ENCODE measurements around the gene KRT26.

KRT26 gene

GRCh38 chr17:40738553-40738952, 33.4 kb downstream of the KRT26 start:
- no peak overlapping the region for H3K4me2 ChIP-seq (ENCODE audit: low read length)
- H3K79me2 ChIP-seq, result no peaks in the 10 kb centered on the region
- no peak overlapping the region for H3K4me3 ChIP-seq (ENCODE audit: low read depth, low read length)
- TF ChIP-seq CTCF (IDR thresholded peaks at IDR 0.05), result no peak
- no peak overlapping the region for H2AFZ ChIP-seq
- H3K4me1 ChIP-seq, result no peaks in the 10 kb centered on the region
- no peak overlapping the region for H3K9ac ChIP-seq
- H3K27ac ChIP-seq, result no peak overlapping the region
- no peaks in the 10 kb centered on the region for H3K27me3 ChIP-seq (ENCODE audit: control insufficient read depth, insufficient read depth, low read length)
- H3K36me3 ChIP-seq (ENCODE audit: control insufficient read depth, insufficient read depth, low read length), result no peaks in the 10 kb centered on the region
- no peaks in the 10 kb centered on the region for H3K9me3 ChIP-seq (ENCODE audit: control insufficient read depth, low read length)

GRCh38 chr17:40735016-40735415, 37.0 kb downstream of the KRT26 start:
- no peaks in the 10 kb centered on the region for H3K27me3 ChIP-seq (ENCODE audit: control insufficient read depth, insufficient read depth, low read length)
- no peak overlapping the region for H3K9ac ChIP-seq
- no peaks in the 10 kb centered on the region for H3K79me2 ChIP-seq
- no peaks in the 10 kb centered on the region for H3K4me1 ChIP-seq
- H3K9me3 ChIP-seq (ENCODE audit: control insufficient read depth, low read length), result no peaks in the 10 kb centered on the region
- H3K27ac ChIP-seq, result no peak overlapping the region
- H2AFZ ChIP-seq, result no peak overlapping the region
- no peak overlapping the region for H3K4me3 ChIP-seq (ENCODE audit: low read depth, low read length)
- TF ChIP-seq CTCF (IDR thresholded peaks at IDR 0.05), result no peak
- no peaks in the 10 kb centered on the region for H3K36me3 ChIP-seq (ENCODE audit: control insufficient read depth, insufficient read depth, low read length)
- no peak overlapping the region for H3K4me2 ChIP-seq (ENCODE audit: low read length)

- no peak overlapping the region for H2AFZ ChIP-seq
- no peak overlapping the region for H3K9ac ChIP-seq
- H3K27ac ChIP-seq, result no peak overlapping the region
- no peaks in the 10 kb centered on the region for H3K27me3 ChIP-seq (ENCODE audit: control insufficient read depth, insufficient read depth, low read length)
- H3K4me3 ChIP-seq (ENCODE audit: low read depth, low read length), result no peak overlapping the region
- TF ChIP-seq CTCF (IDR thresholded peaks at IDR 0.05), result no peak
- no peaks in the 10 kb centered on the region for H3K4me1 ChIP-seq
- no peaks in the 10 kb centered on the region for H3K36me3 ChIP-seq (ENCODE audit: control insufficient read depth, insufficient read depth, low read length)
- H3K79me2 ChIP-seq, result no peaks in the 10 kb centered on the region
- no peaks in the 10 kb centered on the region for H3K9me3 ChIP-seq (ENCODE audit: control insufficient read depth, low read length)
- no peak overlapping the region for H3K4me2 ChIP-seq (ENCODE audit: low read length)
Measured at GRCh38 chr17:40734018-40734417, 38.0 kb downstream of the KRT26 start.

- Histone ChIP-seq H3K9ac (no peak overlapping the region), H3K36me3 (ENCODE audit: control insufficient read depth, insufficient read depth, low read length) (no peaks in the 10 kb centered on the region), H3K27me3 (ENCODE audit: control insufficient read depth, insufficient read depth, low read length) (no peaks in the 10 kb centered on the region), H3K79me2 (no peaks in the 10 kb centered on the region), H3K27ac (no peak overlapping the region), H3K4me3 (ENCODE audit: low read depth, low read length) (no peak overlapping the region), H3K9me3 (ENCODE audit: control insufficient read depth, low read length) (no peaks in the 10 kb centered on the region), H3K4me1 (no peaks in the 10 kb centered on the region), H2AFZ (no peak overlapping the region), H3K4me2 (ENCODE audit: low read length) (no peak overlapping the region)
- no peak for TF ChIP-seq CTCF (IDR thresholded peaks at IDR 0.05)
Measured at GRCh38 chr17:40730970-40731369, 41.0 kb downstream of the KRT26 start.

GRCh38 chr17:40727447-40728231, 44.4 kb downstream of the KRT26 start:
- H3K27me3 ChIP-seq (ENCODE audit: control insufficient read depth, insufficient read depth, low read length), result no peaks in the 10 kb centered on the region

More at GRCh38 chr17:40727447-40728231, 44.4 kb downstream of the KRT26 start:
- no peaks in the 10 kb centered on the region for H3K36me3 ChIP-seq (ENCODE audit: control insufficient read depth, insufficient read depth, low read length)
- no peaks in the 10 kb centered on the region for H3K9me3 ChIP-seq (ENCODE audit: control insufficient read depth, low read length)
- no peaks in the 10 kb centered on the region for H3K79me2 ChIP-seq
- H3K4me1 ChIP-seq, result no peaks in the 10 kb centered on the region
- H2AFZ ChIP-seq, result no peak overlapping the region
- H3K9ac ChIP-seq, result no peak overlapping the region
- H3K4me2 ChIP-seq (ENCODE audit: low read length), result no peak overlapping the region
- H3K27ac ChIP-seq, result no peak overlapping the region
- H3K4me3 ChIP-seq (ENCODE audit: low read depth, low read length), result no peak overlapping the region
- TF ChIP-seq CTCF (IDR thresholded peaks at IDR 0.05), result no peak
